SJCRH30 (cell line): ENCODE data around the gene GFOD2. TPM values are rescaled to one million over a fixed set of nuclear protein-coding genes. Genes with fewer than 3 reads are reported as not detected.

ENCODE experiments used
- DNase-seq, 2 experiments: peaks; one replicate each; pipeline ENCODE4 v3.0.0-alpha.2; 2015 to 2020
- H3K27ac ChIP-seq: fragments of 250-450 bp; sonication (Bioruptor Pico); 2 replicates; pipeline ENCODE4 v1.5.1; 2020; ENCODE audit warnings: mild to moderate bottlenecking, moderate library complexity
- H3K27me3 ChIP-seq: fragments of 250-450 bp; sonication (Bioruptor Pico); 2 replicates; pipeline ENCODE4 v1.5.1; 2020; ENCODE audit warnings: mild to moderate bottlenecking, moderate library complexity
- H3K36me3 ChIP-seq: fragments of 250-450 bp; sonication (Bioruptor Pico); 2 replicates; pipeline ENCODE4 v1.5.1; 2020; ENCODE audit warnings: mild to moderate bottlenecking, moderate library complexity
- H3K4me1 ChIP-seq: fragments of 250-450 bp; sonication (Bioruptor Pico); 2 replicates; pipeline ENCODE4 v1.5.1; 2020; ENCODE audit warnings: mild to moderate bottlenecking, moderate library complexity
- H3K4me3 ChIP-seq: fragments of 250-450 bp; sonication (Bioruptor Pico); 2 replicates; pipeline ENCODE4 v1.5.1; 2020; ENCODE audit warnings: mild to moderate bottlenecking, moderate library complexity
- H3K9me3 ChIP-seq: fragments of 250-450 bp; sonication (Bioruptor Pico); replicated peaks from 2 replicates; pipeline ENCODE4 v1.5.1; 2020; ENCODE audit warnings: mild to moderate bottlenecking, moderate library complexity
- total RNA-seq: library from RNA; depleted of rRNA; stranded (reverse); fragments of >200 nt; shearing (Covaris generic); gene quantifications from 2 replicates; pipeline ENCODE4 v1.2.3, GENCODE V29; 2014

Gene GFOD2
- total RNA-seq, 1 experiment from 2014 or later, result 11.2 TPM

DNA sequence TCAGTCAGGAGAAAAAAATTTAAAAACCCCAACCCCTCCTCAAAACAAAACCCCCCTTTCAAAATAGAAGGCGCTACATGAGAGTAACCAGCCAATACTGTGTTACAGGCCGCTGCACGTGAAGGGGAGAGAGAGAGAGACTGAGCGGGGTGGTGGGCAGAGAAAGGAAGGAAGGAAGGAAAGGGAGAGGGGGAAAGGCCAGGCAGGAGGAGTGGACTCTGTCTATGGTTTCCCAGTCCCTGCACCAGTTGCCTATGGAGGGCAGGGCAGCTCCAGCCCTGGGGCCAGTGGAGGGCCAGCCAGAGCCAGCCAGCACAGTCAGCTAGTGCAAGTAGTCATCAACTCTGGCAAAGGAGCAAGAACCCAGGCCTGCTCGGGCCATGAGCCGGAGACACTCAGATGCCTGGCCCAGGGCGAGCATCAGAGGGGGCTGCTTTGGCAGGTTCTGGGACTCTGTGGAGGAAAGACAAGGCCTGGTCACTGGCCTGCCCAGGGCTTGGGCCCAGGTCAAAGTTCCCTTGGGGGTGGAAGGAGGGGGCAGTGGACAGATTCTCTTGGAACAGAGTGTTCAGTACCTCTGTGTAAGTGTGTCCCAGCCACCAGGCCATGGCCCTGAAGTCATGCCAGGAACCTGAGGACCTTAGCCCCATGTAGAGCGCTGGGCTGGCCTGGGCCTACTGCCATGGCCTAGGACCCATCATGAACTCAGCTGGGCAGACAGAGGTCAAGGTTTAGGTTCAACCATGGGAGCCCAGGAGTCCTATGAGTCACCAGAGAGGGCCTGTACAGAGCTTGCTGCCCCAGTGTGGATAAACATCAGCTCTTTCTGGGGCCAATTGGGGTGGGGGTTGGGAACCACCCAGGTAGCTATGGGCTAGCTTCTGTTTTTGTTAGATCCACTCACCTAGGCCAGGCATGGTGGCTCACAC lies 7.3 kb upstream of the GFOD2 start:
- H3K36me3 ChIP-seq, result no peaks in the 10 kb centered on the region
- H3K4me1 ChIP-seq, result no peaks in the 10 kb centered on the region
- no peak overlapping the region for H3K4me3 ChIP-seq
- H3K27ac ChIP-seq, result no peak overlapping the region
- DNase-seq, result no peak
- no peaks in the 10 kb centered on the region for H3K9me3 ChIP-seq
- H3K27me3 ChIP-seq, result no peaks in the 10 kb centered on the region

DNA sequence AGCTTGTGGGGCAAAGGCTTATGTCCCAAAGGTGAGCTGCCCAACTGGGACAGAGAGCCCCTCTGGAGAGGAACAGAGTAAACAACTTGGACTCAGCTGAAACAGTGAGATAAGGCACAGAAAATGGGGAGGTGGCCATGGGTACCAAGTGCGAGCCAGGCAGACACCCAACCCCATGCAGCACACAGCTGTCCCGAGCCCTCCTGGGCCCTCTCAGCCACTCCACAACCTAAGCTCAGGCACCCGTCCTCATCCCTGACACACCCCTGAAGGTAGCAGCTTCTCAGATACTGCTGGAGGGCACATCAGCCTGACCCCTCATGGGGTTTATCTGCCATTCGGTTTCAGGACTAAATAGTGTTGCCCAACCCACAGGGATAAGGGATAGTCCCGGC lies 4.8 kb upstream of the GFOD2 start:
- DNase-seq, result no peak
- Histone ChIP-seq H3K4me3 (no peak overlapping the region), H3K4me1 (peaks cover 5% of the 10 kb centered on the region), H3K36me3 (no peaks in the 10 kb centered on the region), H3K27ac (no peak overlapping the region), H3K9me3 (no peaks in the 10 kb centered on the region), H3K27me3 (no peaks in the 10 kb centered on the region)

- DNase-seq, result no peak
These were observed 4.2 kb upstream of the GFOD2 start for GRCh38 chr16:67723151-67723910.

GRCh38 chr16:67720236-67720635 lies 1.1 kb upstream of the GFOD2 start:
- no peak overlapping the region for H3K27ac ChIP-seq
- H3K9me3 ChIP-seq, result no peaks in the 10 kb centered on the region
- DNase-seq, result no peak
- H3K36me3 ChIP-seq, result no peaks in the 10 kb centered on the region
- peak overlapping the region; percentile 98 for H3K4me3 ChIP-seq
- H3K4me1 ChIP-seq, result peaks cover 5% of the 10 kb centered on the region
- no peaks in the 10 kb centered on the region for H3K27me3 ChIP-seq

More at GRCh38 chr16:67723151-67723910, 4.2 kb upstream of the GFOD2 start:
- Histone ChIP-seq H3K27me3 (no peaks in the 10 kb centered on the region), H3K27ac (no peak overlapping the region), H3K4me1 (peaks cover 5% of the 10 kb centered on the region), H3K9me3 (no peaks in the 10 kb centered on the region), H3K4me3 (no peak overlapping the region), H3K36me3 (no peaks in the 10 kb centered on the region)

GRCh38 chr16:67719778-67720144 lies 645 bp upstream of the GFOD2 start:
- Histone ChIP-seq H3K27ac (peak overlapping the region; percentile 36), H3K27me3 (no peaks in the 10 kb centered on the region), H3K4me3 (peak overlapping the region; percentile 98), H3K36me3 (no peaks in the 10 kb centered on the region), H3K9me3 (no peaks in the 10 kb centered on the region), H3K4me1 (peaks cover 5% of the 10 kb centered on the region)
- peak; percentile 15 to 38 for DNase-seq

DNA sequence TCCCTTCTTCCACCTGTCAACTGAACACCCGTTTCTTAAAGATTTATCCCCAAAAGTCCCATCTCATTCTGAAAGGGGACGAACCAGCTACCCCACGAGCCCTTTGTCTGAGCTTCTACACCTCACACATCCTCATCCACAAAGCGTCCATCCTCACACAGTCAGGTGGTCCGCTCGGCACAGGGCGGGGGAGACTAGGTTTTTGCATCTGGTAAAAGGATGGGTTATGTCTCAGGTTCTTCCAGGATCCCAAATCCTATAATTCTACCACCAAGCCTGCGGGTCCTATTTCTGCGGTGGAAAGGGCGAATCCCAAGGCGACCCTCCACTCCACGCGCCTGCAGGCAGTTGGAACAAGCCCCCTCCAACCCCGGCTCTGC lies 458 bp downstream of the GFOD2 start:
- Histone ChIP-seq H3K27ac (peak overlapping the region; percentile 36), H3K9me3 (no peaks in the 10 kb centered on the region), H3K4me3 (peak overlapping the region; percentile 98), H3K36me3 (no peaks in the 10 kb centered on the region), H3K4me1 (peaks cover 5% of the 10 kb centered on the region), H3K27me3 (no peaks in the 10 kb centered on the region)
- no peak for DNase-seq

- Histone ChIP-seq H3K4me1 (peaks cover 5% of the 10 kb centered on the region), H3K27ac (no peak overlapping the region), H3K36me3 (no peaks in the 10 kb centered on the region), H3K4me3 (no peak overlapping the region), H3K27me3 (no peaks in the 10 kb centered on the region), H3K9me3 (no peaks in the 10 kb centered on the region)
- DNase-seq, result no peak
These were observed 3.0 kb downstream of the GFOD2 start for GRCh38 chr16:67716097-67716496.

DNA sequence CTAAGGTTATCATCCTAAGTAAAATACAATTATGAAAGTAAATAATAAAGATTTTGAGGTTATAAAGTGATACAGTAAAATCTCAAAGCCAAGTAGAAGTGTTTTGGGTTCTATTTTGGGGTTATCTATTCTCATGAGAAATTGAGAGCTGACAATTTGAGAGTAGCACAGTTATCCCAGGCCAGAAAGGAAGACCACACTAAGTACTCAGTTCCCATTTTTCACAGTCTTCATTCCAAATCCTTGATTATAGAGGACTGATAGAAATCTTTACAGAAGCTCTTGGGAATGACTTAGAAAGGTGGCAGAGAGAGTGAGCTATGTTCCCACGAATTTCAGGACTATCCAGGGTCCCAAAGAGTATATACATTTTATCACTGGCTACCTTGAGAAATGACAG lies 4.6 kb downstream of the GFOD2 start:
- Histone ChIP-seq H3K9me3 (no peaks in the 10 kb centered on the region), H3K27ac (no peak overlapping the region), H3K4me3 (no peak overlapping the region), H3K4me1 (no peaks in the 10 kb centered on the region), H3K27me3 (no peaks in the 10 kb centered on the region), H3K36me3 (no peaks in the 10 kb centered on the region)
- no peak for DNase-seq

DNA sequence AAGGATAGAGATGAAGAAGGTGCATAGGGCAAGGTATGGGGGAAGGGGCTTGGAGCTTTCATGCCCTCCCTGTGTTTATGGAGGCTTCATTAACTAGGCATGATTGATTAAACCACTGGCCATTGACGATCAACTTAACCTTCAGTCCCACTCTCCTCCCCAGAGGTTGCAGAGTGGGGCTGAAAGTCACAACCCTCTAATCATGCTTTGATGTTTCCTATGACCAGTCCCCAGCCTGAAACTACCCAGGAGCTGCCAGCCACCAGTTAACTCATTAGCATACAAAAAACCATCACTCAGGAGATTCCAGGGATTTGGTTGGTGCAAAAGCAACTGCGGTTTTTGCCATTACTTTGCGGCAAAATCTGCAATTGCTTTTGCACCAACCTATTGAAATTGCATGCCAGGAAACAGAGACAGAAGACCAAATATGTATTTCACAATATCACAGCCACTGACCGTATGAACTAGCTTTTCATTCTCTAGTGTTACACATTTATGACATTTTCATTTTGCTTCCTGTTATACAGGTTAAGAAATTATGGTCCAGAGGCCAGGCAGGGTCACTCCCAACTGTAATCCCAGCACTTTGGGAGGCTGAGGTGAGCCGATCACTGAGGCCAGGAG lies 5.4 kb downstream of the GFOD2 start:
- no peaks in the 10 kb centered on the region for H3K9me3 ChIP-seq
- no peaks in the 10 kb centered on the region for H3K36me3 ChIP-seq
- H3K27ac ChIP-seq, result no peak overlapping the region
- no peak for DNase-seq
- H3K4me1 ChIP-seq, result no peaks in the 10 kb centered on the region
- no peak overlapping the region for H3K4me3 ChIP-seq
- H3K27me3 ChIP-seq, result no peaks in the 10 kb centered on the region

- Histone ChIP-seq H3K27me3 (no peaks in the 10 kb centered on the region), H3K4me1 (no peaks in the 10 kb centered on the region), H3K4me3 (no peak overlapping the region), H3K9me3 (no peaks in the 10 kb centered on the region), H3K36me3 (no peaks in the 10 kb centered on the region), H3K27ac (no peak overlapping the region)
- DNase-seq, result no peak
These were observed 8.5 kb downstream of the GFOD2 start for GRCh38 chr16:67710607-67711006.

DNA sequence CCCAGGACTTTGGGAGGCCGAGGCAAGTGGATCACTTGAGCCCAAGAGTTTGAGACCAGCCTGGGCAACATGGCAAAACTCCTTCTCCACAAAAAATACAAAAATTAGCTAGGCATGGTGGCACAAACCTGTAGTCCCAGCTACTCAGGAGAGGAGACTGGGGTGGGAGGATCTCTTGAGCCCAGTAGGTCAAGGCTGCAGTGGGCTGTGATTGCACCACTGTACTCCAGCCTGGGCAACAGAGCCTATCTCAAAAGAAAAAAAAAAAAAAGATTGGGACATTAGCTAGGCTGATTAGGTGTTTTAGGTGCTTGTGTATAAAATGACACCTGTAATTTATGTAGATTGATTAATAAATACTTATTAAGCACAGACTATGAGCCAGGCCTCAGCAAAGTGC lies 10.1 kb downstream of the GFOD2 start:
- H3K27me3 ChIP-seq, result no peaks in the 10 kb centered on the region
- no peak overlapping the region for H3K27ac ChIP-seq
- no peaks in the 10 kb centered on the region for H3K36me3 ChIP-seq
- no peak for DNase-seq
- no peaks in the 10 kb centered on the region for H3K9me3 ChIP-seq
- no peak overlapping the region for H3K4me3 ChIP-seq
- H3K4me1 ChIP-seq, result no peaks in the 10 kb centered on the region

DNA sequence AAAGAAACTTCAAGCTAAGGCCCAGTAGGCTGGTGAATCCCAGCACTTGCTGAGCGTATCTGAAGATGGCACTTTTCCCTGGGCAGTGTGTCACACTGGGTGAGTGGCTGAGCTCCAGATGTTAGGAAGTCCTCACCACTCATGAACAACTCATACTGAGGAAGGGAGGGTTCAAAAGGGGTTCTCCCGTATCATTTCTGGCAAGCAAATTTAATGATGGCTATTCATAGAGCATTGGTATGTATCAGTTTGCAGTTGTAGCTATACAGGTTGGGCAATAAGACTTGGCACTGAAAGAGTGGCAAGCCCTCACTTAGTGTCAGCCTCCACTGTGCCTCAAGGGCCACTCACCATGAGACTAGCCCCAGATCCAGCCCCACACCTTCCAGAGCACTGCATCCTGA lies 10.7 kb downstream of the GFOD2 start:
- H3K36me3 ChIP-seq, result no peaks in the 10 kb centered on the region
- no peak overlapping the region for H3K27ac ChIP-seq
- H3K4me3 ChIP-seq, result no peak overlapping the region
- no peaks in the 10 kb centered on the region for H3K9me3 ChIP-seq
- no peaks in the 10 kb centered on the region for H3K4me1 ChIP-seq
- H3K27me3 ChIP-seq, result no peaks in the 10 kb centered on the region
- DNase-seq, result no peak

DNA sequence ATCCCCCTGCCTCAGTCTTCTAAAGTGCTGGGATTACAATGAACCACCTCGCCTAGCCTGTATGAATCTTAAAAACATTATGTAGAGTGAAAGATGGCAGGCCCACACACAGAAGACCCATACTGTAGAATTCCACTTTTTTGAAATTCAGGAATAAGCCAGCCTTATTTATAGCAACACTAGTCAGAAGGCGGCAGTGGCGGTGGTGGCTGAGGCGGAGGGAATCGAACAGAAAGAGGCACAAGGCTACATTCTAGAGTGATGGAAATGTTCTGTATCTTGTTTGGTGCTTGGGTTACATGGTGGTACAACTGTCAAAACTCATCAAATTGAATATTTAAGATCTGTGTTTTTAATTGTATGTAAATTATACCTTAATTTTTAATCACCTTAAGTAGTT lies 11.3 kb downstream of the GFOD2 start:
- H3K36me3 ChIP-seq, result no peaks in the 10 kb centered on the region
- no peak overlapping the region for H3K4me3 ChIP-seq
- H3K9me3 ChIP-seq, result no peaks in the 10 kb centered on the region
- no peaks in the 10 kb centered on the region for H3K4me1 ChIP-seq
- H3K27me3 ChIP-seq, result no peaks in the 10 kb centered on the region
- no peak for DNase-seq
- no peak overlapping the region for H3K27ac ChIP-seq

DNA sequence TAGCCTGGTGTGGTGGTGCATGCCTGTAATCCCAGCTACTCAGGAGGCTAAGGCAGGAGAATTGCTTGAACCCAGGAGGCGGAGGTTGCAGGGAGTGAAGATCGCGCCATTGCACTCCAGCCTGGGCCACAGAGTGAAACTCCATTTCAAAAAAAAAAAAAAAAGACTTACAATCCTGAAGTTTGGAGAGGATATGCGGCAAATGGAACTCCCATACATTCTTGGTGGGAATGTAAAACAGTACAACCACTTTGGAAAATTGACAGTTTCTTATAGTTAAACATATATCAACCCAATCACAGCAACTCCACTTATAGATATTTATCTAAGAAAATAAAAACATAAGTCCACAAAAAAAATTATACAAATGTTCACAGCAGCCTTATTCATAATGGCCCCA lies 11.9 kb downstream of the GFOD2 start:
- no peaks in the 10 kb centered on the region for H3K36me3 ChIP-seq
- no peaks in the 10 kb centered on the region for H3K4me1 ChIP-seq
- H3K27me3 ChIP-seq, result no peaks in the 10 kb centered on the region
- no peaks in the 10 kb centered on the region for H3K9me3 ChIP-seq
- no peak overlapping the region for H3K4me3 ChIP-seq
- no peak overlapping the region for H3K27ac ChIP-seq
- no peak for DNase-seq

DNA sequence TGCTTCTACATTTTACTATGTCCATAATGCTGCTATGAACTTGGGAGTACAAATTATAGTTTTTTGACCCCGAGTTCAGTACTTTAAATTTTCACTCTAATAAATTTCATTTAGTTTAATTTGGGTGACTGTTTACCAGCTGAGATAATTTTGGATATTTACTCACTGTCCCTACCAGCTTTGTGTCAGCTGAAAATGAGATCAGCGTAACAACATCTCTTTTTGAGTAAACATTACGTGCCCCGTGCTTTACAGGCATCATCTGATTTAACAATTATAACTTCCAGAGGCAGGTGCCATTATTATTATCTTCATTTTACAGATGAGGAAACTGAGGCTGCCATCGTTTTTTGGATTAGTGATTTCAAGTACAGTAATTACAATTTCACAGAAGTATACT lies 15.0 kb downstream of the GFOD2 start:
- no peak for DNase-seq
- Histone ChIP-seq H3K27ac (no peak overlapping the region), H3K36me3 (no peaks in the 10 kb centered on the region), H3K27me3 (no peaks in the 10 kb centered on the region), H3K4me3 (no peak overlapping the region), H3K9me3 (no peaks in the 10 kb centered on the region), H3K4me1 (no peaks in the 10 kb centered on the region)
